ENCODE measurements around the gene MEIS1.

DNA sequence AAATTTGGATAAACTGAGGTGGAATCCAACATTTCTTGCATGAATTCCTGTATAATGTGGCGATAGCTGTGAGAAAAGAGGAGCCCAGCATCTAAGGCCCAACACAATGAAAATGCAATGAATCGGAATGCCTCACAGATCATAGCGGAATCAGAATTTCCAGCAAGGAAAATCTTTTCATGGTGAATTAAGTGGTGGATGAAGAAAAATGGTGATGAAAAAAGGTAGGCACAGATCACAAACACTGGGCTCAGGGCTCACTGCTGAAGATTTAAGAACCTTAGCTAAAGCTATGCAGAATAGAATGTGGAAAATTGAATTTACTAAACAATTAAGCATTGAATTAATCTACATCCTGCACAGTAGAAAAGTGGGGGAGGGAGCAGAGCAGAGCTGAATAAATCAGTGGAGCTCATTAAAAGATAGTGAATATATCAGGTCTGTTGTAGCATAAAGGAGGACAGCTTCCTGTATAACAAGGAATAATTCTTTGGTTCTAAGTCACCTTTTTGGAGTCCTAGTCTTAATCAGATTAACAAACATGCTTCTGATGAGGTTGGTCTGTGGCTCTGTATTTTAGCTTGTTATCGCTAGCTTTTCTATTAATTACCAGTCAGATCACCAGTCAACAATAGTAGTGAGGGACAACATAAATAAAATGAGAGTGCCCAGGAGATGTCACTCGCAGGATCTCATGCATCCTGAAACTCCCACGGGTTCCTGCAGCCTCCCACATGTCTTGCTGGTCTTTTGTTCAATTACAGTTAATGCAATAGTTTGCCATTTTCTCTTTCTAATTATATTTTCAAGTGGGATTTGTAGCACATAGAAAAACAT, 27.0 kb downstream of the MEIS1 start:
- TF ChIP-seq, protein P1, sequence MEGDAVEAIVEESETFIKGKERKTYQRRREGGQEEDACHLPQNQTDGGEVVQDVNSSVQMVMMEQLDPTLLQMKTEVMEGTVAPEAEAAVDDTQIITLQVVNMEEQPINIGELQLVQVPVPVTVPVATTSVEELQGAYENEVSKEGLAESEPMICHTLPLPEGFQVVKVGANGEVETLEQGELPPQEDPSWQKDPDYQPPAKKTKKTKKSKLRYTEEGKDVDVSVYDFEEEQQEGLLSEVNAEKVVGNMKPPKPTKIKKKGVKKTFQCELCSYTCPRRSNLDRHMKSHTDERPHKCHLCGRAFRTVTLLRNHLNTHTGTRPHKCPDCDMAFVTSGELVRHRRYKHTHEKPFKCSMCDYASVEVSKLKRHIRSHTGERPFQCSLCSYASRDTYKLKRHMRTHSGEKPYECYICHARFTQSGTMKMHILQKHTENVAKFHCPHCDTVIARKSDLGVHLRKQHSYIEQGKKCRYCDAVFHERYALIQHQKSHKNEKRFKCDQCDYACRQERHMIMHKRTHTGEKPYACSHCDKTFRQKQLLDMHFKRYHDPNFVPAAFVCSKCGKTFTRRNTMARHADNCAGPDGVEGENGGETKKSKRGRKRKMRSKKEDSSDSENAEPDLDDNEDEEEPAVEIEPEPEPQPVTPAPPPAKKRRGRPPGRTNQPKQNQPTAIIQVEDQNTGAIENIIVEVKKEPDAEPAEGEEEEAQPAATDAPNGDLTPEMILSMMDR (IDR thresholded peaks at IDR 0.05): no peak
- TF ChIP-seq POLR2A (IDR thresholded peaks at IDR 0.05): no peak
